Stomach (tissue), 4 donors: Measurements from ENCODE around the gene IL17REL.

Experiments used
- POLR2AphosphoS5 ChIP-seq, 3 donors: sonication (generic); formaldehyde crosslinking; IDR thresholded peaks; one replicate each; pipeline ENCODE4 v1.6.1; 2016; ENCODE audit warnings: antibody characterized with exemption in 3 of 3
- TF ChIP-seq, protein P1 (sequence below), 7 experiments: fragments of 450-650 bp in 4 of 7; fragments of 200-600 bp in 3 of 7; sonication (generic) in 3 of 7; IDR thresholded peaks; one replicate each; pipeline ENCODE4 v1.5.1; 2016 to 2019; ENCODE audit warnings: antibody characterized with exemption in 7 of 7, control low read depth in 2 of 7, mild to moderate bottlenecking in 1 of 7

DNA sequence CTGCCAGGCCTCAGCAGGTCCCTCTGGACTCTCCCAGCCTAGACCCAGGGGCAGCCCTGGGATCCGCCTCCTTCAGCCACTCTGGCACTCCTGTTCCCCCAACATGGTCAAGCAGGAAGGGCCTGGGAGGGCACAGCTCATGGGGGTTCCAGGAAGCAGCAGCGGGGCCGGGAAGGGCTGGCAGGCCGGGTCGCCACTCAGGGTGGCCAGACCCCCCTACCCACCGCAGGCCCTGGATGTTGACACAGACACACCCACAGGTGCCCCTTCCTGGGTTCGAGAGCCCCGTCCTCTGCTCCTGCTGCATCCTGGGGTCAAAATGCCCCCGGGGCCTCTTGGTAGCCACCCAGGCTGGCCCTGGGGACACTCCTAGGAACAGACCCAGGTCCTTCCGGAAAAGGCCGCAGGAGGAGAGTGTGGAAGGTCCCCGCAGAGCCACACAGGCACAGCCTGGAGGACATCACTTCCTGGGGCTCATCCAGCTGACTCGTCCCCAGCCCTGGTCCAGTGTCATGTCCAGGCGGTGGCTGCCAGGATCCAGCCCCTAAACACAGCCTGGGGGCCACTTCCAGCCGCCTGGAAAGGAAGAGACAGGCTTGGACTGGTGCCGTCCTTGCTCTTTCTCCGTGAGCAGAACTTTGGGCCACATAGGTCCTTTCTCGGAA is 58.8 kb downstream of the IL17REL start:
- TF ChIP-seq, protein P1, sequence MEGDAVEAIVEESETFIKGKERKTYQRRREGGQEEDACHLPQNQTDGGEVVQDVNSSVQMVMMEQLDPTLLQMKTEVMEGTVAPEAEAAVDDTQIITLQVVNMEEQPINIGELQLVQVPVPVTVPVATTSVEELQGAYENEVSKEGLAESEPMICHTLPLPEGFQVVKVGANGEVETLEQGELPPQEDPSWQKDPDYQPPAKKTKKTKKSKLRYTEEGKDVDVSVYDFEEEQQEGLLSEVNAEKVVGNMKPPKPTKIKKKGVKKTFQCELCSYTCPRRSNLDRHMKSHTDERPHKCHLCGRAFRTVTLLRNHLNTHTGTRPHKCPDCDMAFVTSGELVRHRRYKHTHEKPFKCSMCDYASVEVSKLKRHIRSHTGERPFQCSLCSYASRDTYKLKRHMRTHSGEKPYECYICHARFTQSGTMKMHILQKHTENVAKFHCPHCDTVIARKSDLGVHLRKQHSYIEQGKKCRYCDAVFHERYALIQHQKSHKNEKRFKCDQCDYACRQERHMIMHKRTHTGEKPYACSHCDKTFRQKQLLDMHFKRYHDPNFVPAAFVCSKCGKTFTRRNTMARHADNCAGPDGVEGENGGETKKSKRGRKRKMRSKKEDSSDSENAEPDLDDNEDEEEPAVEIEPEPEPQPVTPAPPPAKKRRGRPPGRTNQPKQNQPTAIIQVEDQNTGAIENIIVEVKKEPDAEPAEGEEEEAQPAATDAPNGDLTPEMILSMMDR (IDR thresholded peaks at IDR 0.05), result no peak
- no peak for TF ChIP-seq POLR2AphosphoS5 (IDR thresholded peaks at IDR 0.05)
